OCI-LY1 (cell line): Measurements from ENCODE around the gene ZNF850.
"Not testable (repeated sequence)": the region's sequence is repeated elsewhere in the genome, so short reads cannot be mapped to it uniquely, and the experiment has no call there.

Experiments
- H2AFZ ChIP-seq: fragments of 200-600 bp; sonication (generic), shearing (Covaris generic); 2 replicates; pipeline ENCODE4 v1.6.0; 2014; ENCODE audit warnings: antibody characterized with exemption, mild to moderate bottlenecking, low read length
- H3F3A ChIP-seq: fragments of 200-600 bp; sonication (generic), shearing (Covaris generic); 2 replicates; pipeline ENCODE4 v1.6.0; 2014; ENCODE audit warnings: mild to moderate bottlenecking, antibody characterized with exemption, low read length, moderate library complexity; ENCODE audit not compliant: insufficient read depth
- H3K27ac ChIP-seq: fragments of 200-600 bp; sonication (generic); 2 replicates; pipeline ENCODE4 v1.5.1; 2014; ENCODE audit warnings: low read length, mixed run types, mild to moderate bottlenecking, low read depth; ENCODE audit not compliant: poor library complexity, severe bottlenecking
- H3K27me3 ChIP-seq: fragments of 200-600 bp; sonication (generic); 2 replicates; pipeline ENCODE4 v1.6.0; 2014; ENCODE audit warnings: antibody characterized with exemption, mild to moderate bottlenecking, low read length, moderate library complexity; ENCODE audit not compliant: insufficient read depth
- H3K36me3 ChIP-seq: fragments of 200-600 bp; sonication (generic); 2 replicates; pipeline ENCODE4 v1.6.1; 2014; ENCODE audit warnings: mild to moderate bottlenecking, antibody characterized with exemption, low read length, moderate library complexity, mixed read lengths; ENCODE audit not compliant: insufficient read depth
- H3K4me1 ChIP-seq: fragments of 200-600 bp; sonication (generic); 2 replicates; pipeline ENCODE4 v1.5.1; 2014; ENCODE audit warnings: mild to moderate bottlenecking, low read length, moderate library complexity; ENCODE audit not compliant: insufficient read depth, severe bottlenecking
- H3K4me2 ChIP-seq: fragments of 200-600 bp; sonication (generic), shearing (Covaris generic); 2 replicates; pipeline ENCODE4 v1.6.1; 2014; ENCODE audit warnings: low read length
- H3K4me3 ChIP-seq: fragments of 200-600 bp; sonication (generic); 2 replicates; pipeline ENCODE4 v1.5.1; 2014; ENCODE audit warnings: low read length, low read depth, mild to moderate bottlenecking, mixed read lengths; ENCODE audit not compliant: poor library complexity, severe bottlenecking
- H3K79me2 ChIP-seq: fragments of 200-600 bp; shearing (Covaris generic); 2 replicates; pipeline ENCODE4 v1.6.1; 2016; ENCODE audit warnings: mixed run types, low read length, mixed read lengths; ENCODE audit not compliant: insufficient read depth
- H3K9ac ChIP-seq: fragments of 200-600 bp; sonication (generic), shearing (Covaris generic); 2 replicates; pipeline ENCODE4 v1.6.1; 2014; ENCODE audit warnings: mild to moderate bottlenecking, low read length, mixed read lengths
- H3K9me2 ChIP-seq: fragments of 200-600 bp; sonication (generic), shearing (Covaris generic); 2 replicates; pipeline ENCODE4 v1.6.1; 2014; ENCODE audit warnings: low read depth, mild to moderate bottlenecking, low read length, mixed read lengths
- H3K9me3 ChIP-seq: fragments of 200-600 bp; shearing (Covaris generic); 2 replicates; pipeline ENCODE4 v1.6.1; 2014; ENCODE audit warnings: low read length, mixed read lengths
- H4K20me1 ChIP-seq: fragments of 200-600 bp; sonication (generic), shearing (Covaris generic); 2 replicates; pipeline ENCODE4 v1.6.0; 2016; ENCODE audit warnings: mild to moderate bottlenecking, low read length; ENCODE audit not compliant: insufficient read depth
- CTCF ChIP-seq: fragments of 200-600 bp; sonication (generic), shearing (Covaris generic); IDR thresholded peaks from 2 replicates; pipeline ENCODE4 v1.5.1; 2017; ENCODE audit warnings: mild to moderate bottlenecking, antibody characterized with exemption, low read length, moderate library complexity, mixed read lengths
- EZH2 ChIP-seq: fragments of 200-600 bp; sonication (generic), shearing (Covaris generic); IDR thresholded peaks from 2 replicates; pipeline ENCODE4 v1.8.0; 2017; ENCODE audit warnings: borderline replicate concordance, mixed run types, mild to moderate bottlenecking, antibody characterized with exemption, low read length, moderate library complexity, mixed read lengths

ZNF850 gene

GRCh38 chr19:36748431-36749275 is 24.0 kb downstream of the ZNF850 start:
- Histone ChIP-seq H3K9me2 (no peaks in the 10 kb centered on the region), H4K20me1 (no peaks in the 10 kb centered on the region), H3K9me3 (peaks cover 51% of the 10 kb centered on the region), H3K79me2 (no peaks in the 10 kb centered on the region), H3K27me3 (no peaks in the 10 kb centered on the region), H3K36me3 (peaks cover 84% of the 10 kb centered on the region), H3K4me3 (no peak overlapping the region), H3K4me2 (no peak overlapping the region), H3K9ac (no peak overlapping the region), H3K4me1 (no peaks in the 10 kb centered on the region), H2AFZ (no peak overlapping the region), H3K27ac (no peak overlapping the region), H3F3A (no peaks in the 10 kb centered on the region)
- TF ChIP-seq EZH2 (no peak), CTCF (no peak)

- no peaks in the 10 kb centered on the region for H3K79me2 ChIP-seq
- H3K27ac ChIP-seq: no peak overlapping the region
- H3K9me2 ChIP-seq: no peaks in the 10 kb centered on the region
- H2AFZ ChIP-seq: no peak overlapping the region
- H4K20me1 ChIP-seq: no peaks in the 10 kb centered on the region
- no peaks in the 10 kb centered on the region for H3K4me1 ChIP-seq
- H3K4me3 ChIP-seq: no peak overlapping the region
- no peak for TF ChIP-seq CTCF
- no peak for TF ChIP-seq EZH2
- no peak overlapping the region for H3K9ac ChIP-seq
- no peaks in the 10 kb centered on the region for H3F3A ChIP-seq
- no peak overlapping the region for H3K4me2 ChIP-seq
- H3K27me3 ChIP-seq: no peaks in the 10 kb centered on the region
- peaks cover 75% of the 10 kb centered on the region for H3K36me3 ChIP-seq
- H3K9me3 ChIP-seq: peaks cover 50% of the 10 kb centered on the region
These were observed 24.9 kb downstream of the ZNF850 start for GRCh38 chr19:36747750-36748149.

GRCh38 chr19:36745870-36746269 is 26.7 kb downstream of the ZNF850 start:
- Histone ChIP-seq H3K36me3 (peaks cover 56% of the 10 kb centered on the region), H3K4me3 (no peak overlapping the region), H3K9me2 (no peaks in the 10 kb centered on the region), H3K27me3 (no peaks in the 10 kb centered on the region), H3K27ac (no peak overlapping the region), H3K9ac (no peak overlapping the region), H2AFZ (no peak overlapping the region), H3K79me2 (no peaks in the 10 kb centered on the region), H3K4me2 (no peak overlapping the region), H3F3A (no peaks in the 10 kb centered on the region), H4K20me1 (no peaks in the 10 kb centered on the region), H3K9me3 (peaks cover 41% of the 10 kb centered on the region), H3K4me1 (no peaks in the 10 kb centered on the region)
- no peak for TF ChIP-seq EZH2
- TF ChIP-seq CTCF: no peak

- not testable (repeated sequence) for H3K9ac ChIP-seq, H3F3A ChIP-seq, H3K4me2 ChIP-seq, H2AFZ ChIP-seq, H3K27ac ChIP-seq, H3K9me2 ChIP-seq, H3K4me3 ChIP-seq, H3K4me1 ChIP-seq, H3K79me2 ChIP-seq, H3K36me3 ChIP-seq, H4K20me1 ChIP-seq, H3K27me3 ChIP-seq
- H3K9me3 ChIP-seq: peaks cover 36% of the 10 kb centered on the region
These were observed 36.4 kb downstream of the ZNF850 start for GRCh38 chr19:36736166-36736565.
